Spleen (tissue), 11 donors: ENCODE results near the gene KCNJ6. TPM values are rescaled to one million over a fixed set of nuclear protein-coding genes. Genes with fewer than 3 reads are reported as not detected.

ENCODE experiments used
- DNase-seq: peaks from one replicate; pipeline ENCODE4 v3.0.0-alpha.2; 2020
- H3K27ac ChIP-seq, 8 donors: fragments of 200-600 bp; sonication (generic) in 7 of 8; 1 replicate in 4 of 8; 2 replicates in 4 of 8; pipeline versions ENCODE4 v1.5.0 to v1.8.0; 2016 to 2021; ENCODE audit warnings: inconsistent platforms in 4 of 8, mild to moderate bottlenecking in 4 of 8, moderate library complexity in 1 of 8
- H3K27me3 ChIP-seq, 7 donors: fragments of 200-600 bp; sonication (generic) in 6 of 7; replicated peaks in 1 of 7; 1 replicate in 4 of 7; 2 replicates in 3 of 7; pipeline versions ENCODE4 v1.5.0 to v1.8.0; 2016 to 2021; ENCODE audit warnings: inconsistent platforms in 3 of 7, mild to moderate bottlenecking in 1 of 7
- H3K36me3 ChIP-seq, 6 donors: fragments of 200-600 bp; sonication (generic) in 5 of 6; 1 replicate in 4 of 6; 2 replicates in 2 of 6; pipeline versions ENCODE4 v1.5.0 to v1.8.0; 2016 to 2021; ENCODE audit warnings: inconsistent platforms in 2 of 6
- H3K4me1 ChIP-seq, 6 donors: fragments of 200-600 bp; sonication (generic) in 5 of 6; 1 replicate in 3 of 6; 2 replicates in 3 of 6; pipeline versions ENCODE4 v1.5.0 to v1.8.0; 2016 to 2021; ENCODE audit warnings: inconsistent platforms in 3 of 6
- H3K4me3 ChIP-seq, 8 donors: fragments of 200-600 bp; sonication (generic) in 7 of 8; 1 replicate in 4 of 8; 2 replicates in 4 of 8; pipeline versions ENCODE4 v1.5.0 to v1.8.0; 2016 to 2021; ENCODE audit warnings: inconsistent platforms in 4 of 8, mild to moderate bottlenecking in 4 of 8, moderate library complexity in 2 of 8
- H3K9me3 ChIP-seq, 8 donors: fragments of 200-600 bp; sonication (generic) in 7 of 8; 1 replicate in 4 of 8; 2 replicates in 4 of 8; pipeline versions ENCODE4 v1.5.0 to v1.8.0; 2016 to 2021; ENCODE audit warnings: inconsistent platforms in 4 of 8
- POLR2A ChIP-seq, 3 donors: fragments of 450-650 bp; IDR thresholded peaks; one replicate each; pipeline ENCODE4 v1.5.1; 2017; ENCODE audit warnings: antibody characterized with exemption in 3 of 3, mild to moderate bottlenecking in 1 of 3
- POLR2AphosphoS5 ChIP-seq, 3 donors: sonication (generic); formaldehyde crosslinking; IDR thresholded peaks; one replicate each; pipeline ENCODE4 v1.5.1; 2017; ENCODE audit warnings: antibody characterized with exemption in 3 of 3
- WGBS, 5 donors: extraction: QIAGEN DNeasy Blood & Tissue Kit in 3 of 5; methylation state at CpG; one replicate each; pipeline versions ENCODE4 v1.1.5 to v1.1.7; 2013 to 2018; 5-methylcytosine and 5-hydroxymethylcytosine counted together
- intact Hi-C: fragments of 100-400 bp; cut with DNase I; formaldehyde crosslinking; loops from one replicate; pipeline ENCODE4 v1.15.0; 2023; ENCODE audit warnings: low total_unique reads
- polyA plus RNA-seq, 3 donors: library from polyadenylated mRNA; stranded (reverse); fragments of 200-250 nt; gene quantifications; one replicate each; pipeline ENCODE4 v1.2.1, GENCODE V29; 2013
- total RNA-seq, 7 donors: library from RNA; depleted of rRNA in 3 of 7; stranded (reverse); fragments of >200 nt in 3 of 7; fragmentation: NEBNext Ultra II Directional in 4 of 7; extraction: Animal tissue kit (Norgen Biotek cat#: 25700) in 4 of 7; gene quantifications; one replicate each; pipeline versions ENCODE4 v1.1.0 to v1.2.1, GENCODE V29; 2016 to 2021
- TF ChIP-seq, protein P1 (sequence below), 11 experiments: fragments of 200-600 bp in 7 of 11; fragments of 450-650 bp in 4 of 11; sonication (generic) in 4 of 11; IDR thresholded peaks in 8 of 11; conservative IDR thresholded peaks in 3 of 11; 1 replicate in 7 of 11; 2 replicates in 4 of 11; pipeline versions ENCODE4 v1.4.0 to v1.8.0; 2016 to 2021; ENCODE audit warnings: antibody characterized with exemption in 11 of 11, inconsistent platforms in 4 of 11, mild to moderate bottlenecking in 1 of 11
- donor health status: healthy with polysubstance abuse.
- donor health status: DM: no; HTN: no; CAD: no; lungs with moderate emphysema.
- donor health status: DM: no; HTN: no; CAD: no.
- donor health status: Bipolar disorder and iron deficiency.
- donor health status: healthy.
- donor health status: DM: no; HTN: no; CAD: no.
- donor health status: DM: yes; HTN: yes; CAD: no.

Gene KCNJ6
- total and polyA plus RNA-seq, 10 donors, result under 0.01 to 0.36 (median 0.10) TPM; not detected in 6

DNA sequence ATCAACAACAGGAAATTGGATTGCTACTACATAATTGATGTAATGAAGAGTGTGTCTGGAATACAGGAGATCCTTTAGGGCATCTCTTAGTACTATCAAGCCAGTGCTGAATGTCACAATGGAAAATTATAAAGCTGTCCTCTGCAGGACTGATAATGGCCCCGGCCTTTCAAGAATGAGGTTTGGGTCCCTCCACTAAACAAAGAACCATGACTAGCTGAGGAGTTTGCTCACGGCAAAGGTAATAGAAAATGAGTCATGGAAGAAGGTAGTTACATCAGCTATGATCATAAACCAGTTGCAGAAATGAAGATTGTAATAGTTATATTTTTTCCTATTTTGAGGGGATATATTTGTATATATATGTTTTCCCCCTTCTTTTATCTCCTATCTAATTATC, 145.8 kb downstream of the KCNJ6 start:
- TF ChIP-seq POLR2A (IDR thresholded peaks at IDR 0.05), result no peak
- TF ChIP-seq POLR2AphosphoS5 (IDR thresholded peaks at IDR 0.05), result no peak
- TF ChIP-seq, protein P1, sequence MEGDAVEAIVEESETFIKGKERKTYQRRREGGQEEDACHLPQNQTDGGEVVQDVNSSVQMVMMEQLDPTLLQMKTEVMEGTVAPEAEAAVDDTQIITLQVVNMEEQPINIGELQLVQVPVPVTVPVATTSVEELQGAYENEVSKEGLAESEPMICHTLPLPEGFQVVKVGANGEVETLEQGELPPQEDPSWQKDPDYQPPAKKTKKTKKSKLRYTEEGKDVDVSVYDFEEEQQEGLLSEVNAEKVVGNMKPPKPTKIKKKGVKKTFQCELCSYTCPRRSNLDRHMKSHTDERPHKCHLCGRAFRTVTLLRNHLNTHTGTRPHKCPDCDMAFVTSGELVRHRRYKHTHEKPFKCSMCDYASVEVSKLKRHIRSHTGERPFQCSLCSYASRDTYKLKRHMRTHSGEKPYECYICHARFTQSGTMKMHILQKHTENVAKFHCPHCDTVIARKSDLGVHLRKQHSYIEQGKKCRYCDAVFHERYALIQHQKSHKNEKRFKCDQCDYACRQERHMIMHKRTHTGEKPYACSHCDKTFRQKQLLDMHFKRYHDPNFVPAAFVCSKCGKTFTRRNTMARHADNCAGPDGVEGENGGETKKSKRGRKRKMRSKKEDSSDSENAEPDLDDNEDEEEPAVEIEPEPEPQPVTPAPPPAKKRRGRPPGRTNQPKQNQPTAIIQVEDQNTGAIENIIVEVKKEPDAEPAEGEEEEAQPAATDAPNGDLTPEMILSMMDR (IDR thresholded peaks at IDR 0.05 in 8 of 11, conservative IDR thresholded peaks at IDR 0.05 in 3 of 11), result no peak
- Histone ChIP-seq H3K27me3 (no peaks in the 10 kb centered on the region), H3K9me3 (no peaks in the 10 kb centered on the region), H3K27ac (no peak overlapping the region), H3K4me3 (no peak overlapping the region), H3K4me1 (no peaks in the 10 kb centered on the region), H3K36me3 (no peaks in the 10 kb centered on the region)
- no peak for DNase-seq
- 79 to 94% (median 90%) methylated on average over 2 of the region's 2 CpGs for WGBS, 5 donors
- intact Hi-C loops, result no loop called here

DNA sequence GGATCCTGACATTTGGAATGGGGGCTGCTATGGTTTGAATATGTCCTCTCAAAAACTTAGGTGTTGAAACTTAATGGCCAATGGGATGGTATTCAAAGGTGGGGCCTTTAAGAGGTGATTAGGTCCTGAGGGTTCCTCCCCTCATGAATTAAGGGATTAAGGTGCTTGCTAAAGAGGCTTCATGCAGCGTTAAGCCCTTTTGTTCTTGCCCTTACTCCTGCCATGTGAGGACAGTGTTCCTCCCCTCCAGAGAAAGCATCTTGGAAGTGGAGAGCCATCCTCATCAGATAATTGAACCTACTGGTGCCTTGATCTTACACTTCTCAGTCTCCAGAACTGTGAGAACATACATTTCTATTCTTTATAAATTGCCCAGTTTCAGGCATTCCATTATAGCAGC, 146.6 kb downstream of the KCNJ6 start:
- Histone ChIP-seq H3K9me3 (no peaks in the 10 kb centered on the region), H3K4me1 (no peaks in the 10 kb centered on the region), H3K36me3 (no peaks in the 10 kb centered on the region), H3K4me3 (no peak overlapping the region), H3K27me3 (no peaks in the 10 kb centered on the region), H3K27ac (no peak overlapping the region)
- no peak for DNase-seq
- TF ChIP-seq, protein P1 (IDR thresholded peaks at IDR 0.05 in 8 of 11, conservative IDR thresholded peaks at IDR 0.05 in 3 of 11), result no peak
- TF ChIP-seq POLR2A (IDR thresholded peaks at IDR 0.05) (no peak), POLR2AphosphoS5 (IDR thresholded peaks at IDR 0.05) (no peak)
- 0 to 80% (median 25%) methylated on average over 1 of the region's 1 CpG for WGBS, 5 donors
- intact Hi-C loops, result no loop called here

DNA sequence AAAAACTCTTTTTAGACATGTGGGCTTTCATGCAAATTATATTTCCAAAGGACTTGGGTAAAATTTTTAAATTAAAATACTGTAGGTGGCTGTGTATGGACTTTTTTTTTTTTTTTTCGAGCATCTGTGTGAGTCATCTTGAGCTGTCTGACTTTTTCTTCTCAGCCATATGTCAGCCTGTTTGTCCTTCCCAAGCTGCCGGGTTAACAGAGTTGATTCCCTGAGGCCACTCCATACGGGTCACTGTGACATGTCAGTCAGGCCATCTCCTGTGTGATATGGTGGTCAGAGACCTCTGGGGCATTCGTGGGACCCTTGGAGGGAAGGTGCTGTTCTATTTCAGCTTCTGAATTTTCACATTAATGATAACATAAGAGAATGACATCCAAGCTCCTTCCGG, 148.3 kb downstream of the KCNJ6 start:
- 62 to 76% (median 65%) methylated on average over 5 of the region's 5 CpGs for WGBS, 5 donors
- intact Hi-C loops, result no loop called here
- H3K27me3 ChIP-seq, result no peaks in the 10 kb centered on the region
- no peak for DNase-seq
- no peak overlapping the region for H3K27ac ChIP-seq
- H3K36me3 ChIP-seq, result no peaks in the 10 kb centered on the region
- H3K4me3 ChIP-seq, result no peak overlapping the region
- no peaks in the 10 kb centered on the region for H3K9me3 ChIP-seq
- no peaks in the 10 kb centered on the region for H3K4me1 ChIP-seq
- TF ChIP-seq POLR2A (IDR thresholded peaks at IDR 0.05) (no peak), POLR2AphosphoS5 (IDR thresholded peaks at IDR 0.05) (no peak)
- TF ChIP-seq, protein P1 (IDR thresholded peaks at IDR 0.05 in 8 of 11, conservative IDR thresholded peaks at IDR 0.05 in 3 of 11), result no peak

DNA sequence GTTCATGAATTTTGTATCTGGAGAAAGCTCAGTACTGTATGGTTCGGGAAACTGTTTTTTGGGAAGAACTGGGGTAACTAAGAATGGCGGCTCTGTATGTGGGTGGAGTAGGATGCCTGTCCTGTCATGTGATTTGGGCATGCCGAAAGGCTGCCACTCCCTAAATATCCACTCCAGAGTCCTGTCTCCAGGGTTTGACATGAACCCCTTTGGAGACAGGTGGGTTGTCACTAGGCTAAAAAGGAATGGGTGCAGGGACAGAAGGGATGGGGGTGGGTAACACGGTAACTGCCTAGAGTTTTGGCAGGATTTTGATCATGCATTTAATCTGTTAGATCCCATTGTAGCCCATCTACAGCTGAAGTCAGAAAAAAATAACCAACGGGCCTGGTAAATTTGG, 150.1 kb downstream of the KCNJ6 start:
- intact Hi-C loops, result no loop called here
- 71 to 92% (median 79%) methylated on average over 5 of the region's 5 CpGs for WGBS, 5 donors

More for the DNA sequence above, 150.1 kb downstream of the KCNJ6 start:
- no peak for DNase-seq
- H3K27me3 ChIP-seq, result no peaks in the 10 kb centered on the region
- no peak overlapping the region for H3K4me3 ChIP-seq
- no peaks in the 10 kb centered on the region for H3K4me1 ChIP-seq
- no peak overlapping the region for H3K27ac ChIP-seq
- no peaks in the 10 kb centered on the region for H3K9me3 ChIP-seq
- TF ChIP-seq POLR2AphosphoS5 (IDR thresholded peaks at IDR 0.05), result no peak
- no peak for TF ChIP-seq POLR2A (IDR thresholded peaks at IDR 0.05)
- TF ChIP-seq, protein P1 (IDR thresholded peaks at IDR 0.05 in 8 of 11, conservative IDR thresholded peaks at IDR 0.05 in 3 of 11), result no peak
- H3K36me3 ChIP-seq, result no peaks in the 10 kb centered on the region
